ENCODE measurements around the gene GPR68. TPM values are rescaled to one million over a fixed set of nuclear protein-coding genes. Genes with fewer than 3 reads are reported as not detected.

GPR68 gene
- total RNA-seq, 2 donors from 2014 or later: 0.37 to 0.66 TPM

GRCh38 chr14:91232603-91233002 lies 11.9 kb downstream of the GPR68 start:
- Histone ChIP-seq H3K4me1 (no peaks in the 10 kb centered on the region), H3K36me3 (no peaks in the 10 kb centered on the region), H3K9me3 (no peaks in the 10 kb centered on the region), H3K9ac (ENCODE audit: low read depth in 2 of 2, low read length in 2 of 2) (no peak overlapping the region), H3K27me3 (no peaks in the 10 kb centered on the region), H3K27ac (peak overlapping the region; percentile 3), H3K4me3 (no peak overlapping the region)
- no peak for TF ChIP-seq CTCF (IDR thresholded peaks at IDR 0.05)
- intact Hi-C loops (cut with DNase I): no loop called here
- DNase-seq: no peak

GRCh38 chr14:91232052-91232451 lies 12.5 kb downstream of the GPR68 start:
- no peaks in the 10 kb centered on the region for H3K9me3 ChIP-seq
- DNase-seq: no peak
- no peak overlapping the region for H3K9ac ChIP-seq (ENCODE audit: low read depth in 2 of 2, low read length in 2 of 2)
- no peak overlapping the region for H3K4me3 ChIP-seq
- H3K36me3 ChIP-seq: no peaks in the 10 kb centered on the region
- intact Hi-C loops (cut with DNase I): no loop called here
- no peaks in the 10 kb centered on the region for H3K27me3 ChIP-seq
- H3K4me1 ChIP-seq: no peaks in the 10 kb centered on the region
- peak overlapping the region; percentile 3 for H3K27ac ChIP-seq
- TF ChIP-seq CTCF (IDR thresholded peaks at IDR 0.05): no peak

GRCh38 chr14:91231446-91231845 lies 13.1 kb downstream of the GPR68 start:
- Histone ChIP-seq H3K4me1 (no peaks in the 10 kb centered on the region), H3K36me3 (no peaks in the 10 kb centered on the region), H3K4me3 (no peak overlapping the region), H3K9me3 (no peaks in the 10 kb centered on the region), H3K27ac (peak overlapping the region; percentile 61), H3K27me3 (no peaks in the 10 kb centered on the region), H3K9ac (ENCODE audit: low read depth in 2 of 2, low read length in 2 of 2) (no peak overlapping the region)
- TF ChIP-seq CTCF (IDR thresholded peaks at IDR 0.05): no peak
- intact Hi-C loops (cut with DNase I): no loop called here
- no peak for DNase-seq

- H3K4me3 ChIP-seq: no peak overlapping the region
- no peaks in the 10 kb centered on the region for H3K27me3 ChIP-seq
- no peak overlapping the region for H3K9ac ChIP-seq (ENCODE audit: low read depth in 2 of 2, low read length in 2 of 2)
- H3K27ac ChIP-seq: peak overlapping the region; percentile 61
- DNase-seq: no peak
- H3K36me3 ChIP-seq: no peaks in the 10 kb centered on the region
- intact Hi-C loops (cut with DNase I): no loop called here
- H3K4me1 ChIP-seq: no peaks in the 10 kb centered on the region
- TF ChIP-seq CTCF (IDR thresholded peaks at IDR 0.05): no peak
- no peaks in the 10 kb centered on the region for H3K9me3 ChIP-seq
These were observed 14.0 kb downstream of the GPR68 start for GRCh38 chr14:91230397-91231035.

GRCh38 chr14:91229743-91230200 lies 14.7 kb downstream of the GPR68 start:
- Histone ChIP-seq H3K4me1 (no peaks in the 10 kb centered on the region), H3K27ac (peak overlapping the region; percentile 61), H3K9ac (ENCODE audit: low read depth in 2 of 2, low read length in 2 of 2) (no peak overlapping the region), H3K4me3 (no peak overlapping the region), H3K36me3 (no peaks in the 10 kb centered on the region), H3K9me3 (no peaks in the 10 kb centered on the region), H3K27me3 (no peaks in the 10 kb centered on the region)
- TF ChIP-seq CTCF (IDR thresholded peaks at IDR 0.05): no peak
- DNase-seq: no peak
- intact Hi-C loops (cut with DNase I): no loop called here

Data from colonic mucosa (tissue), 4 donors.